Effector memory CD4-positive, alpha-beta T cell (primary cell): ENCODE measurements around the gene DUSP16.

Source experiments
- DNase-seq, 3 donors: peaks; one replicate each; pipeline ENCODE4 v3.0.0-alpha.2; 2020
- H3K27ac ChIP-seq: 2 replicates; pipeline ENCODE4 v1.7.0; 2013; ENCODE audit warnings: mild to moderate bottlenecking, low read length, moderate library complexity; ENCODE audit not compliant: insufficient read depth, poor library complexity, severe bottlenecking
- H3K27me3 ChIP-seq: replicated peaks from 2 replicates; pipeline ENCODE4 v1.7.0; 2013; ENCODE audit warnings: mild to moderate bottlenecking, low read length; ENCODE audit not compliant: insufficient read depth, control insufficient read depth, poor library complexity, severe bottlenecking
- H3K36me3 ChIP-seq: 2 replicates; pipeline ENCODE4 v1.7.0; 2013; ENCODE audit warnings: mild to moderate bottlenecking, low read length, moderate library complexity; ENCODE audit not compliant: control insufficient read depth, insufficient read depth
- H3K4me1 ChIP-seq: 2 replicates; pipeline ENCODE4 v1.7.0; 2013; ENCODE audit warnings: low read length, mild to moderate bottlenecking; ENCODE audit not compliant: control insufficient read depth, insufficient read depth, poor library complexity, severe bottlenecking
- H3K4me3 ChIP-seq: 2 replicates; pipeline ENCODE4 v1.7.0; 2013; ENCODE audit warnings: low read length, low read depth, mild to moderate bottlenecking; ENCODE audit not compliant: insufficient read depth, poor library complexity, severe bottlenecking
- H3K9me3 ChIP-seq: 2 replicates; pipeline ENCODE4 v1.7.0; 2013; ENCODE audit warnings: mild to moderate bottlenecking, low read length, moderate library complexity; ENCODE audit not compliant: control insufficient read depth

Gene DUSP16

GRCh38 chr12:12551115-12551514 lies 11.5 kb downstream of the DUSP16 start:
- Histone ChIP-seq H3K27me3 (no peaks in the 10 kb centered on the region), H3K27ac (no peak overlapping the region), H3K4me1 (peaks cover 5% of the 10 kb centered on the region), H3K4me3 (no peak overlapping the region), H3K36me3 (peaks cover 4% of the 10 kb centered on the region), H3K9me3 (no peaks in the 10 kb centered on the region)
- DNase-seq = no peak

- no peak for DNase-seq
- Histone ChIP-seq H3K4me3 (no peak overlapping the region), H3K36me3 (peaks cover 4% of the 10 kb centered on the region), H3K4me1 (peaks cover 5% of the 10 kb centered on the region), H3K9me3 (no peaks in the 10 kb centered on the region), H3K27me3 (no peaks in the 10 kb centered on the region), H3K27ac (no peak overlapping the region)
Observed at GRCh38 chr12:12550277-12550676, 12.4 kb downstream of the DUSP16 start.

GRCh38 chr12:12549426-12549825 lies 13.2 kb downstream of the DUSP16 start:
- Histone ChIP-seq H3K27me3 (no peaks in the 10 kb centered on the region), H3K4me1 (peaks cover 5% of the 10 kb centered on the region), H3K27ac (no peak overlapping the region), H3K9me3 (no peaks in the 10 kb centered on the region), H3K4me3 (no peak overlapping the region), H3K36me3 (peaks cover 4% of the 10 kb centered on the region)
- DNase-seq = no peak

- no peak for DNase-seq
- Histone ChIP-seq H3K27me3 (no peaks in the 10 kb centered on the region), H3K27ac (no peak overlapping the region), H3K36me3 (peaks cover 4% of the 10 kb centered on the region), H3K4me1 (peaks cover 5% of the 10 kb centered on the region), H3K4me3 (no peak overlapping the region), H3K9me3 (no peaks in the 10 kb centered on the region)
Observed at GRCh38 chr12:12548713-12549112, 13.9 kb downstream of the DUSP16 start.

GRCh38 chr12:12546314-12546772 lies 16.3 kb downstream of the DUSP16 start:
- no peak for DNase-seq
- no peaks in the 10 kb centered on the region for H3K9me3 ChIP-seq
- no peaks in the 10 kb centered on the region for H3K27me3 ChIP-seq
- H3K4me1 ChIP-seq = peaks cover 5% of the 10 kb centered on the region
- H3K36me3 ChIP-seq = no peaks in the 10 kb centered on the region
- no peak overlapping the region for H3K27ac ChIP-seq
- H3K4me3 ChIP-seq = no peak overlapping the region

GRCh38 chr12:12543959-12544358 lies 18.7 kb downstream of the DUSP16 start:
- no peak for DNase-seq

GRCh38 chr12:12542964-12543363 lies 19.7 kb downstream of the DUSP16 start:
- H3K4me3 ChIP-seq = no peak overlapping the region
- no peak overlapping the region for H3K27ac ChIP-seq
- H3K27me3 ChIP-seq = no peaks in the 10 kb centered on the region
- H3K36me3 ChIP-seq = no peaks in the 10 kb centered on the region
- no peaks in the 10 kb centered on the region for H3K9me3 ChIP-seq
- no peak for DNase-seq
- H3K4me1 ChIP-seq = peaks cover 12% of the 10 kb centered on the region

More at GRCh38 chr12:12543959-12544358, 18.7 kb downstream of the DUSP16 start:
- H3K27ac ChIP-seq = no peak overlapping the region
- H3K36me3 ChIP-seq = no peaks in the 10 kb centered on the region
- no peaks in the 10 kb centered on the region for H3K27me3 ChIP-seq
- H3K9me3 ChIP-seq = no peaks in the 10 kb centered on the region
- no peak overlapping the region for H3K4me3 ChIP-seq
- peaks cover 15% of the 10 kb centered on the region for H3K4me1 ChIP-seq

- DNase-seq = no peak
- no peaks in the 10 kb centered on the region for H3K9me3 ChIP-seq
- no peaks in the 10 kb centered on the region for H3K27me3 ChIP-seq
- no peak overlapping the region for H3K4me3 ChIP-seq
- no peaks in the 10 kb centered on the region for H3K36me3 ChIP-seq
- peaks cover 9% of the 10 kb centered on the region for H3K4me1 ChIP-seq
- H3K27ac ChIP-seq = no peak overlapping the region
Observed at GRCh38 chr12:12542286-12542685, 20.4 kb downstream of the DUSP16 start.

GRCh38 chr12:12541782-12542181 lies 20.9 kb downstream of the DUSP16 start:
- Histone ChIP-seq H3K9me3 (no peaks in the 10 kb centered on the region), H3K4me1 (peaks cover 9% of the 10 kb centered on the region), H3K27ac (no peak overlapping the region), H3K27me3 (no peaks in the 10 kb centered on the region), H3K36me3 (no peaks in the 10 kb centered on the region), H3K4me3 (no peak overlapping the region)
- no peak for DNase-seq

GRCh38 chr12:12540261-12541013 lies 22.2 kb downstream of the DUSP16 start:
- Histone ChIP-seq H3K36me3 (no peaks in the 10 kb centered on the region), H3K4me3 (no peak overlapping the region), H3K9me3 (no peaks in the 10 kb centered on the region), H3K27ac (no peak overlapping the region), H3K4me1 (peaks cover 9% of the 10 kb centered on the region), H3K27me3 (no peaks in the 10 kb centered on the region)
- no peak for DNase-seq
